IPS DF 6.9 (cell line): ENCODE results near the gene KCNB1.

ENCODE experiments used
- DNase-seq: peaks from one replicate; pipeline ENCODE4 v3.0.0-alpha.2; 2013; ENCODE audit warnings: low read depth, low spot score
- H3K27ac ChIP-seq: one replicate; pipeline ENCODE4 v1.5.1; 2013; ENCODE audit warnings: low read length, control low read depth
- H3K27me3 ChIP-seq: 2 replicates; pipeline ENCODE4 v1.6.1; 2013; ENCODE audit warnings: mild to moderate bottlenecking, low read length; ENCODE audit not compliant: control insufficient read depth, insufficient read depth
- H3K36me3 ChIP-seq: 2 replicates; pipeline ENCODE4 v1.6.1; 2013; ENCODE audit warnings: low read length; ENCODE audit not compliant: control insufficient read depth, insufficient read depth
- H3K4me1 ChIP-seq: 2 replicates; pipeline ENCODE4 v1.6.1; 2013; ENCODE audit warnings: low read length; ENCODE audit not compliant: control insufficient read depth, insufficient read depth
- H3K4me3 ChIP-seq: 2 replicates; pipeline ENCODE4 v1.5.1; 2013; ENCODE audit warnings: mild to moderate bottlenecking, low read length
- H3K9me3 ChIP-seq: 2 replicates; pipeline ENCODE4 v1.6.1; 2013; ENCODE audit warnings: low read length, inconsistent platforms; ENCODE audit not compliant: control insufficient read depth, insufficient read depth
- WGBS: extraction: QIAGEN DNeasy Blood & Tissue Kit; methylation state at CpG from one replicate; pipeline ENCODE4 v1.1.7; 2013; ENCODE audit warnings: mixed read lengths, missing lambda C conversion rate; ENCODE audit not compliant: insufficient read length, insufficient coverage; 5-methylcytosine and 5-hydroxymethylcytosine counted together

The KCNB1 gene

GRCh38 chr20:49475292-49476015 is 7.0 kb downstream of the KCNB1 start:
- Histone ChIP-seq H3K27ac (no peak overlapping the region), H3K4me1 (no peaks in the 10 kb centered on the region), H3K36me3 (no peaks in the 10 kb centered on the region), H3K4me3 (no peak overlapping the region), H3K27me3 (no peaks in the 10 kb centered on the region), H3K9me3 (no peaks in the 10 kb centered on the region)
- no peak for DNase-seq
- WGBS, result no CpG with 5 or more reads among the region's 6 CpGs

- DNase-seq, result no peak
- no peaks in the 10 kb centered on the region for H3K4me1 ChIP-seq
- no peaks in the 10 kb centered on the region for H3K36me3 ChIP-seq
- no CpG with 5 or more reads among the region's 5 CpGs for WGBS
- H3K4me3 ChIP-seq, result no peak overlapping the region
- no peaks in the 10 kb centered on the region for H3K9me3 ChIP-seq
- H3K27ac ChIP-seq, result no peak overlapping the region
- H3K27me3 ChIP-seq, result no peaks in the 10 kb centered on the region
These were observed 11.1 kb downstream of the KCNB1 start for GRCh38 chr20:49471397-49471796.

DNA sequence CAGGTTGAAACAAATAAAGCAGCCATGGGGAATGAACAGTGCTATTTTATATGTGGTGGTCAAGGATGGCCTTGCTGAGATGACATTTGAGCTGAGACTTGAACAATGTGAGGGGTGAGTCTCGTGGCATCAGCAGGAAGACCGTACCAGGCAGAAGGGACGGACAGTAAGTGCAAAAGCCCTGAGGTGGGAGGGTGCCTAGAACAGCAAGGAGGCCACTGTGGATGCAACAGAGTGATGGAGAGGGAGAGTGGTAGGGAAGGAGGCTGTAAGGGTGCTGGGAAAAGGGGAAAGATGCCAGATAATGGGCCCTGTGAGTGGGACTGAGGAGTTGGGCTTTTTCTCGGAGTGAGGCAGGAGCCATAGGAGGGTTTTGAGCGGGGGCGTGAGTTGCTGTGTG is 11.5 kb downstream of the KCNB1 start:
- Histone ChIP-seq H3K9me3 (no peaks in the 10 kb centered on the region), H3K4me3 (no peak overlapping the region), H3K36me3 (no peaks in the 10 kb centered on the region), H3K27ac (no peak overlapping the region), H3K27me3 (no peaks in the 10 kb centered on the region), H3K4me1 (no peaks in the 10 kb centered on the region)
- WGBS, result no CpG with 5 or more reads among the region's 6 CpGs
- DNase-seq, result no peak

GRCh38 chr20:49469060-49469459 is 13.4 kb downstream of the KCNB1 start:
- no CpG with 5 or more reads among the region's 6 CpGs for WGBS
- Histone ChIP-seq H3K27ac (no peak overlapping the region), H3K27me3 (no peaks in the 10 kb centered on the region), H3K4me3 (no peak overlapping the region), H3K4me1 (no peaks in the 10 kb centered on the region), H3K9me3 (no peaks in the 10 kb centered on the region), H3K36me3 (no peaks in the 10 kb centered on the region)
- DNase-seq, result no peak

- no peaks in the 10 kb centered on the region for H3K36me3 ChIP-seq
- DNase-seq, result no peak
- WGBS, result no CpG with 5 or more reads among the region's 7 CpGs
- no peak overlapping the region for H3K27ac ChIP-seq
- H3K4me1 ChIP-seq, result no peaks in the 10 kb centered on the region
- H3K9me3 ChIP-seq, result no peaks in the 10 kb centered on the region
- H3K27me3 ChIP-seq, result no peaks in the 10 kb centered on the region
- H3K4me3 ChIP-seq, result no peak overlapping the region
These were observed 14.1 kb downstream of the KCNB1 start for GRCh38 chr20:49468412-49468811.

GRCh38 chr20:49466114-49466912 is 16.2 kb downstream of the KCNB1 start:
- Histone ChIP-seq H3K4me1 (no peaks in the 10 kb centered on the region), H3K27ac (no peak overlapping the region), H3K27me3 (no peaks in the 10 kb centered on the region), H3K9me3 (no peaks in the 10 kb centered on the region), H3K36me3 (no peaks in the 10 kb centered on the region), H3K4me3 (no peak overlapping the region)
- DNase-seq, result no peak
- WGBS, result no CpG with 5 or more reads among the region's 8 CpGs

- H3K27ac ChIP-seq, result no peak overlapping the region
- no peak for DNase-seq
- H3K36me3 ChIP-seq, result no peaks in the 10 kb centered on the region
- H3K4me1 ChIP-seq, result no peaks in the 10 kb centered on the region
- no peaks in the 10 kb centered on the region for H3K9me3 ChIP-seq
- H3K4me3 ChIP-seq, result no peak overlapping the region
- WGBS, result no CpG with 5 or more reads among the region's 7 CpGs
- H3K27me3 ChIP-seq, result no peaks in the 10 kb centered on the region
These were observed 17.9 kb downstream of the KCNB1 start for GRCh38 chr20:49464556-49464955.

DNA sequence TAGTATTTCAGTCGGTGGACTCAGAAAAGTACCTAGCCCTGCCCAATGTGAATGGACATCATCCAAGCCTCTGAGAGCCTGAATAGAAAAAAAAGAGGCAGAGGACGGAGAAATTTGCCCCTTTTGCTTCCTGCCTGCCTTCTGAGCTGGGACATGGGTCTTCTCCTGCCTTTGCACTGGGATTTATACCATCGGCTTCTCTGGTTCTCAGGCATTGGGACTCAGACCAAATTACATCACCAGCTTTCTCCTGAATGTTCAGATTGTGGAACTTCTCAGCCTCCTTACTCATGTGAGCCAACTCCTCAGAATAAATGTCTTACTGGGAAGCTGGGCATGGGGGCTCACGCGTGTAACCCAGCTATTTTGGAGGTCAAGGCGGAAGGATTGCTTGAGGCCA is 19.8 kb downstream of the KCNB1 start:
- Histone ChIP-seq H3K27ac (no peak overlapping the region), H3K4me1 (no peaks in the 10 kb centered on the region), H3K27me3 (no peaks in the 10 kb centered on the region), H3K9me3 (no peaks in the 10 kb centered on the region), H3K36me3 (no peaks in the 10 kb centered on the region), H3K4me3 (no peak overlapping the region)
- WGBS, result no CpG with 5 or more reads among the region's 6 CpGs
- DNase-seq, result no peak

DNA sequence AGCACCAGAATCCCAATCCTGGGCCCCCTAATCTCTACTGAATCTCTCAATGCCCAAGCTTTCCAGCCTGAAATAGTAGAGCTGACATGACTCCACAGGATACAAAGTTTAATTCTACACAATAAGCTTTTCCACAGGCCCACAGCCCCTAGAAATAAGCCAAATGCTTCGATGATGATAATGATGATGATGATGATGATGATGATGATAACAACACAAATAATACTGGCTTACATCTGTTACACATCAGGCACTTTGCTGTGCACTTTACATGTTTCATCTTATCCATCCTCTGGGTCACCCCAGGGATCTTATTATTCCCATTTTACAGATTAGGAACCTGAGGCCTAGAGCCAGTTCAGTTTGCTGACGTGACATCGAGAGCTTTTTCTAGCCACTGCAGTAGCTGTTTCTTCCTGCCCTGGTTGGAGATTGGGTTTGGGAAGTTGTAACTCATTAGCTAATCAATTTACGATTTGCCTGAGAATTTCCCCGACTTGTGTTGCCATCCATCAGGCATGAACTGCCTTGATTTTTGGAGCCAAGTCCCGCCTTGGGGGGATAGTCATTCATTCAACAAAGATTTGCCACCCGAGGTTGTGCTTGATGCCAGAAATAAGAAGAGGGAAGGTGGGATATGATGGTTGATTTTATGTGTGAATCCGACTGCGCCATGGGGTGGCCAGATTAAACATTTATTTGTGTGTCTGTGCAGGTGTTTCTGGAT is 20.4 kb downstream of the KCNB1 start:
- no CpG with 5 or more reads among the region's 9 CpGs for whole genome bisulfite sequencing
- no peak overlapping the region for H3K4me3 ChIP-seq
- no peaks in the 10 kb centered on the region for H3K4me1 ChIP-seq
- H3K27ac ChIP-seq, result no peak overlapping the region
- no peaks in the 10 kb centered on the region for H3K27me3 ChIP-seq
- H3K36me3 ChIP-seq, result no peaks in the 10 kb centered on the region
- no peak for DNase-seq
- no peaks in the 10 kb centered on the region for H3K9me3 ChIP-seq

DNA sequence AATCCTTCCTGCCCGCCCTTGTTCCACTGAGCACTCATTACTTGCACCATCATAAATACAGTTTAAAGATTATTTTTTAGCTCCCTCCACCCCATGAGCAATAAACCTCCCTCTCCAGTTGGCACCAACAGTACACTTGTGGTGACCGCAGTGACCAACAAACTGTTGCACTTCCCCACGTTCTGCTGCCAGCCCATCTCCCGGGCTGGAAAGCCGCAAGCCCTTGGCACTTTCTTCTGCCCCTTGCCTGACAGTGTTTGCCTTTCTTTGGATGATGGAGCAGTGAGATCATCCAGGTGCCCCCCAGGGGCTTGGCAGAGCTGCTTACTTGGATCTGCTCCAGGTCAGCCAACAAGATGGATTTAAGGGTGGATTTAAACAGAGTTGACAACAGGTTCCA is 21.6 kb downstream of the KCNB1 start:
- Histone ChIP-seq H3K4me1 (no peaks in the 10 kb centered on the region), H3K27ac (no peak overlapping the region), H3K36me3 (no peaks in the 10 kb centered on the region), H3K4me3 (no peak overlapping the region), H3K27me3 (no peaks in the 10 kb centered on the region), H3K9me3 (no peaks in the 10 kb centered on the region)
- WGBS, result no CpG with 5 or more reads among the region's 5 CpGs
- no peak for DNase-seq
